Progenitor cell of endocrine pancreas (in vitro differentiated cells): ENCODE results near the gene C1QTNF6. TPM values are rescaled to one million over a fixed set of nuclear protein-coding genes. Genes with fewer than 3 reads are reported as not detected.

ENCODE experiments used
- DNase-seq: peaks from one replicate; pipeline ENCODE4 v3.0.0; 2021; ENCODE audit warnings: low spot score; ENCODE audit not compliant: unreplicated experiment
- H3K27ac Mint-ChIP-seq: 2 replicates; pipeline ENCODE4 v1.8.0; 2021; ENCODE audit warnings: mild to moderate bottlenecking, moderate library complexity, mixed read lengths
- H3K27me3 Mint-ChIP-seq: 2 replicates; pipeline ENCODE4 v1.8.0; 2021; ENCODE audit warnings: mixed read lengths
- H3K36me3 Mint-ChIP-seq: 2 replicates; pipeline ENCODE4 v1.8.0; 2022; ENCODE audit warnings: mixed read lengths; ENCODE audit not compliant: insufficient read depth
- H3K4me1 Mint-ChIP-seq: 2 replicates; pipeline ENCODE4 v1.8.0; 2021; ENCODE audit warnings: low read depth, mixed read lengths
- H3K4me3 Mint-ChIP-seq: 2 replicates; pipeline ENCODE4 v1.8.0; 2021; ENCODE audit warnings: low read depth, mild to moderate bottlenecking, moderate library complexity, mixed read lengths
- H3K9me3 Mint-ChIP-seq: 2 replicates; pipeline ENCODE4 v1.8.0; 2021; ENCODE audit warnings: low read depth, mixed read lengths
- total RNA-seq: library from RNA; stranded (reverse); gene quantifications from 2 replicates; pipeline ENCODE4 v1.2.1, GENCODE V29; 2021
- TF ChIP-seq, protein P1 (sequence below): fragments of 200-600 bp; sonication (generic); IDR thresholded peaks from one replicate; pipeline ENCODE4 v1.5.0; 2021; ENCODE audit warnings: antibody characterized with exemption, mild to moderate bottlenecking; ENCODE audit not compliant: unreplicated experiment

The C1QTNF6 gene
- total RNA-seq, 1 donor from 2014 or later: 14.5 TPM

DNA sequence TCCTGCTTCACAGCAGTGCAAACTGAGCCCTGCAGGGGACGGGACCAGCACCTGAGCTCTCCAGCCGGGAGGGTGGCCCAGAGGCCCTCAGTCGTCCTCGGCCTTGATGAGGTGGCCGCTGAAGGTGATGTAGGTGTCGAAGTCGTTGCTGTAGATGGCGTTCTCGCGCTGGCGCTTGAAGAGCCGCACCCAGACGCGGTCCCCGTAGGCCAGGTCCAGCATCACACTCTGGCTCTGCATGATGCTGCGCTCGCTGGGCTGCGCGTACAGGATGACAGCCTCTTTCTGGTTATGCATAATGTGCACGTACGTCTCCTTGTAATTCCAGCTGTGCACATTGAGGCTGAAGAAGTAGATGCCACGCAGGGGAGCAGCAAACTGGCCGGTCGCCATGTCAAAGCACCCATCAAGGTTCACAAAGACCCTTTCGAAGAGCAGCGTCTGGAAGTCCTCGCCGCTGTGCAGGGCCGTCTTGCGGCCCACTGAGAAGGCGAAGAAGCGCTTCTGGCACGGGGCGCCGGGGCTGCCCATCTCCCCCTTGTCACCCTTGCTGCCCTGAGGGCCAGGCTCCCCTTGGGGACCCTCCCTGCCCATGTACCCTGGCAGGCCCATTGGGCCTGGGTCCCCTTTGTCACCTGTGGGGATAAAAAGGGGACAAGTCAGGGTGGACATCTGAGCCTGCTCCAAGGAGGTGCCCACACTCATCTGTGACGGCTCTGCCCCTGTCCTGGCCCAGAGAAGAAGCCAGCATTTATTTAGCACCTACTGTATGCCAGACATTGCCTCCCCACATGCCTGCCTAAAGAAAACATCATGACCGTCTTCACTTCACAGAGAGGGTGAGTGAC is 5.7 kb downstream of the C1QTNF6 start:
- TF ChIP-seq, protein P1, sequence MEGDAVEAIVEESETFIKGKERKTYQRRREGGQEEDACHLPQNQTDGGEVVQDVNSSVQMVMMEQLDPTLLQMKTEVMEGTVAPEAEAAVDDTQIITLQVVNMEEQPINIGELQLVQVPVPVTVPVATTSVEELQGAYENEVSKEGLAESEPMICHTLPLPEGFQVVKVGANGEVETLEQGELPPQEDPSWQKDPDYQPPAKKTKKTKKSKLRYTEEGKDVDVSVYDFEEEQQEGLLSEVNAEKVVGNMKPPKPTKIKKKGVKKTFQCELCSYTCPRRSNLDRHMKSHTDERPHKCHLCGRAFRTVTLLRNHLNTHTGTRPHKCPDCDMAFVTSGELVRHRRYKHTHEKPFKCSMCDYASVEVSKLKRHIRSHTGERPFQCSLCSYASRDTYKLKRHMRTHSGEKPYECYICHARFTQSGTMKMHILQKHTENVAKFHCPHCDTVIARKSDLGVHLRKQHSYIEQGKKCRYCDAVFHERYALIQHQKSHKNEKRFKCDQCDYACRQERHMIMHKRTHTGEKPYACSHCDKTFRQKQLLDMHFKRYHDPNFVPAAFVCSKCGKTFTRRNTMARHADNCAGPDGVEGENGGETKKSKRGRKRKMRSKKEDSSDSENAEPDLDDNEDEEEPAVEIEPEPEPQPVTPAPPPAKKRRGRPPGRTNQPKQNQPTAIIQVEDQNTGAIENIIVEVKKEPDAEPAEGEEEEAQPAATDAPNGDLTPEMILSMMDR: no peak
- no peaks in the 10 kb centered on the region for H3K9me3 Mint-ChIP-seq
- H3K4me1 Mint-ChIP-seq: peaks cover 7% of the 10 kb centered on the region
- DNase-seq: no peak
- H3K27me3 Mint-ChIP-seq: peaks cover 11% of the 10 kb centered on the region
- H3K36me3 Mint-ChIP-seq: no peaks in the 10 kb centered on the region
- no peak overlapping the region for H3K27ac Mint-ChIP-seq
- no peak overlapping the region for H3K4me3 Mint-ChIP-seq

DNA sequence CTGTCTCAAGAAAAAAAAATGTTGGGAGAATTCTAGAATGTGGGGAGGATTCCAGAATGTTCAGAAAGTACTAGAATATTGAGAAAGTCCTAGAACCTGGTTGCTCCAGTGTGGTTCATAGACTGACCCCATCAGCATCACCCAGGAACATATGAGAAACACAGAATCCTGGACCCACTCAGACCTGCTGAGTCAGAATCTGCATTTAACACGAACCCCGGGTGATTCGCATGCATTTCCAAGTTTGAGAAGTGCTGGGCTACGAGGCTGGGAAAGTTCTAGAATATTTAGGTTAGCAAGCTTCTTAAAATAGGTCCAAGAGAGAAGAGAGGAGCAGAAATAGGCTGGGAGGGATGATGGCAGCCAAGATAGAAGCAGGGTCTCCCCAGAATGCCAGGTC is 6.4 kb downstream of the C1QTNF6 start:
- Mint-ChIP-seq H3K36me3 (no peaks in the 10 kb centered on the region), H3K9me3 (no peaks in the 10 kb centered on the region), H3K4me1 (peaks cover 7% of the 10 kb centered on the region), H3K27me3 (peaks cover 13% of the 10 kb centered on the region), H3K27ac (no peak overlapping the region), H3K4me3 (no peak overlapping the region)
- no peak for DNase-seq
- TF ChIP-seq, protein P1: no peak

DNA sequence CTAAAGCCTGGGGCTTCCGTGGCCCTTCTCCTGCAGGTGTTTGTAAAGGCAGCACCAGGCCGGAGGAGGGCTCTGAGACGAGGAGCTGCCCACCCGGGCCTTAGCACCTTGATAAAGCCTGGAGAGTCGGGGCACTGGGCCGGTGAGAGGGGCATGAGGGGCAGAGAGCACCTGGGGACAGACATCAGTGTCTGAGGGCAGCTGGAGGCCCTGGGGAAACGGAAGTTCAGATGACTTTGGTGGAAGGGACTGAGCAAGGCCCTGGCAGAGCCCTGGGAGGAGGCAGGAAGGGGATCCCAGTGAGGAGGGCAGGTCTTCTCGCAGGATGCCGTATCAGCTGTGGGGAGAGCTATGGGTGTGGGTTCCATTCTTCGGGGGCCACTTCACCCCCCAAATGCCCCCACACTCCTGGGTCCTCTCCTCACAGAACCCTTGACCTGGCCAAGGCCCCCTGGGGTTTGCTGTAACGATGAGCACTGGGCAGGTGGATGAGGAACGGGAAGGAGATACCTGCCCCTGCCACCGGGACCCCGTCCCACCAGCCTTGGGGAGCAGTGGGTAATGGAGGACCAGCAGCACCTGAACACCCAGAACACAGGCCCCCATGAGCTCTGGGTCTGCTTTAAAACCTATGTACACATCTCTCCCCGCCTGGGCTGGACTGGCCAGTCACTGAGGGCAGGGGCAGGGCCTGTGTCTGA is 7.4 kb downstream of the C1QTNF6 start:
- DNase-seq: no peak
- Mint-ChIP-seq H3K36me3 (no peaks in the 10 kb centered on the region), H3K4me3 (no peak overlapping the region), H3K27ac (no peak overlapping the region), H3K9me3 (no peaks in the 10 kb centered on the region), H3K4me1 (no peaks in the 10 kb centered on the region), H3K27me3 (peaks cover 17% of the 10 kb centered on the region)
- TF ChIP-seq, protein P1: no peak

DNA sequence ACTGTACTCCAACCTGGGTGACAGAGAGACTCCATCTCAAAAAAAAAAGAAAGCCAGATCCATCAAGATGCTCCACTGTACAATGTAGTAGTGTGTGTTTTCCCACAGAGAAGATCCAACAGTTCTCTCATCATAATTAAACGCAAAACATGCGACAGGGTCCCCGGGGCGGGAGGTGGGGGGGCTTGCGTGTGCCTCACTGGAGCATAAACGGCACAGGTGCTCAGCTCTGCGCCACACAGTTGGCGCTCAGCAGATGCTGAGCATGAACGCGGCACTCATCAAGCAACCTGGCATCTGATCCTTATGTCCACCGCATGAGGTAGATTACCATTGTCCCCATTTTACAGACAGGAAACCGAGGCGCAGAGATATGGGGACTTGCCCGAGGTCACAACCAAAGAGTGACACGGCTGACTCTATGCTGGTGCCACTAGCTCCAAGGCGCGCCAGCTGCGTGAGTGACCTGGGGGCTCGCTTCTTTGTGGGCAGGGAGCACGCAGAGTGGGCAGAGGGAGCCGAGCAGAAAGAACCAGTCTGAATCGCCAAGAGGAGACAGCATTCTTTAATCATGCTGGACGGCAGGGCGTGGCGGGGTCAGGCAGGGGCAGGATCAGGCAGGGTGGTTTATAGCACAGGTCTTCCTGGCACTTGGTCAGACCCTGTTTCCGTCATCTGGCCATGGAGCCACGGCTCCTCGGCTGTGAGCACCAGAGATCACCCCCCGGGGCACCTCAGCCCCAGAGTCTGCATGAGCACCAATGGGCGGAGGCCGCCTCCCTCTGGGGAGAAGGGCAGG is 8.2 kb downstream of the C1QTNF6 start:
- Mint-ChIP-seq H3K4me3 (no peak overlapping the region), H3K4me1 (no peaks in the 10 kb centered on the region), H3K27ac (no peak overlapping the region), H3K27me3 (peaks cover 21% of the 10 kb centered on the region), H3K36me3 (no peaks in the 10 kb centered on the region), H3K9me3 (no peaks in the 10 kb centered on the region)
- TF ChIP-seq, protein P1: no peak
- no peak for DNase-seq

DNA sequence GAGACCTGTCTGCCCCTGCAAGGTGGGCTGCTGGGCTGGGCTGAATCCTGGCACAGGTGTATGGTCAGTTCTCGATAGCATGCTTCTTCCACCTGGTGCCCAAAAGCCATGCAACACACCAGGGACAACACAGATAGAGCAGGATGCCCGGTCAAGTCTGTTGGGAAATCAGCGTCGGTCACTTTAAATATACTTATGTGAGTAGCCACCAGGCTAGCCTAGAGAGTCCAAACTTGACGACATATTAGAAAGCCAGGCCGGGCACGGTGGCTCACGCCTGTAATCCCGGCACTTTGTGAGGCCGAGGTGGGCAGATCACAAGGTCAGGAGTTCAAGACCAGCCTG is 8.9 kb downstream of the C1QTNF6 start:
- H3K4me3 Mint-ChIP-seq: no peak overlapping the region
- H3K4me1 Mint-ChIP-seq: peaks cover 1% of the 10 kb centered on the region
- TF ChIP-seq, protein P1: no peak
- DNase-seq: no peak
- H3K27me3 Mint-ChIP-seq: peaks cover 28% of the 10 kb centered on the region
- H3K36me3 Mint-ChIP-seq: no peaks in the 10 kb centered on the region
- H3K27ac Mint-ChIP-seq: no peak overlapping the region
- H3K9me3 Mint-ChIP-seq: no peaks in the 10 kb centered on the region
